ENCODE results near the gene PDE3B.

PDE3B gene

DNA sequence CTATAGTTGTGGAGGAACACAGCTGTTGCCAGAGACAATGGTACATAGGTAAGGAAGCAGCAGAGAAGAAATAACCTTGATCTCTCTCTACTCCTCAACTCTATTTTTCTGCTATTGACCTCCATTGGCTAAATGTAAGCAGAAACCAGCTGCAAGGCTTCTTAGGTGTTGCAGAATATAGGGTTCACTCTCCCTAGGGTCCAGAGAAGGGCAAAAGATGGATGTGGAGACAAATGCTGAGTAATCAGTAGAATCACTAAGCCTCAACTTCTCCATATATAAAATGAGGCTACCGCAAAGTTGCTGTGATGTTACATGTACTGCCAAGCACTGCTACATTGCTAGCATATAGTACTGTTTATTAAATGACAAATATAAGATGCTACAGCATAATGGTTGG is 120.6 kb downstream of the PDE3B start:
- Histone ChIP-seq H3K9ac (ENCODE audit: low read length) (no peak overlapping the region), H3K27me3 (ENCODE audit: insufficient read depth, low read length, poor library complexity) (no peaks in the 10 kb centered on the region), H3K4me2 (ENCODE audit: low read length) (no peak overlapping the region), H3K4ac (ENCODE audit: low read depth, low read length) (no peak overlapping the region), H2BK120ac (ENCODE audit: low read depth, low read length) (no peak overlapping the region), H3K18ac (ENCODE audit: low read length) (no peak overlapping the region), H3K4me3 (ENCODE audit: low read length) (no peak overlapping the region), H3K79me2 (ENCODE audit: control insufficient read depth, insufficient read depth, low read length) (no peaks in the 10 kb centered on the region), H2AK5ac (ENCODE audit: low read length) (no peak overlapping the region), H2BK15ac (replicated peaks; ENCODE audit: low read depth) (no peak overlapping the region), H3K23ac (ENCODE audit: low read length) (no peak overlapping the region), H3K4me1 (ENCODE audit: control insufficient read depth, low read depth, low read length) (no peaks in the 10 kb centered on the region), H3K79me1 (ENCODE audit: low read length) (no peaks in the 10 kb centered on the region), H3K36me3 (ENCODE audit: control insufficient read depth, insufficient read depth, low read length) (no peaks in the 10 kb centered on the region), H4K5ac (ENCODE audit: low read length) (no peak overlapping the region), H3K56ac (ENCODE audit: low read length) (no peak overlapping the region), H2BK5ac (ENCODE audit: low read length) (no peak overlapping the region), H4K8ac (ENCODE audit: low read depth, low read length) (no peak overlapping the region), H3K27ac (ENCODE audit: low read depth, low read length) (no peak overlapping the region)
- no CpG with 5 or more reads among the region's 1 CpG for WGBS (ENCODE audit: extremely low coverage, insufficient coverage, low lambda C conversion rate)
- DNase-seq, result no peak

DNA sequence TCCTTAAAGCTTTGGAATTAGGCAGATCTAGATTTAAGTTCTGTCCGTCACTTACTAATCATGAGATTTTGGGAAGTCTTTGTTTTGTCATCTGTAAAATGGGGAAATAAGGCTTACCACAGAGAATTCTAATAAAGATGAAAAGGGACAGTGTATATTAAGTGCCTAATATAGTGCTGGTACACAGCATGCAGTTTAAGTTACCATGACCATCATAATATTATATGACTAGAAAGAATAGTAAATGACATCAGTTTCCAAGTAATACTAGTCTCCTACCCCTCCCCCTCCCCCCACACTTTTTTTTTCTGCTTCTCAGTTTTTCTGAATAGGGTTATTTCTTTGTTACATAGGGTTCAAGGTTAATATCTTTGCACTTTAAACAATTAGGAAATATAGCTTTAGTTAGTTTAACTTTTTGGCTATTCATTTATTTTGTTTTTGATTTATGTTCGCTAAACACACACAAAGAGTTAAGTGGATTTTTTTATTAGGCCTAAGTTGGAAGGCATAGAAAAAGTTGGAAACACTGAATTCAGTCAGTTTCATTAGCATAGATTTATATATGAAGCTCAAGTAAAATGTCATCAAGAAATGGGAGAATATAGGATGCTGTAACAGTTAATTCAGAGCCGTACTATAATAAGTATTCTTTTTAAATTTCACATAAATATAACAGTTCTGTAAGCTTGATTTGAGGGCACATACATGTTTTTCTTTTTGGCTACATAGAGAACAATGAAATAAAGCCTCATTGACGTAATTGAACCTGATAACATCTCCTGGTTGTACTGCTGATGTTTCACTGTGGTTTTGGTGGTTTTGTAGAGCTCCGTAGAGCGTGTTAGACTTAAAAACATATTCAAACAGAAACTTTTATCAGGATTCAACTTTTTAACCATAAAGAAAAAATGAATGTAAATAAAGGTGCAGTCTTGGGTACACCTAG is 121.2 kb downstream of the PDE3B start:
- no peak overlapping the region for H4K8ac ChIP-seq (ENCODE audit: low read depth, low read length)
- H3K79me2 ChIP-seq (ENCODE audit: control insufficient read depth, insufficient read depth, low read length), result no peaks in the 10 kb centered on the region
- H3K56ac ChIP-seq (ENCODE audit: low read length), result no peak overlapping the region
- H2BK5ac ChIP-seq (ENCODE audit: low read length), result no peak overlapping the region
- H3K18ac ChIP-seq (ENCODE audit: low read length), result no peak overlapping the region
- H2BK120ac ChIP-seq (ENCODE audit: low read depth, low read length), result no peak overlapping the region
- no peak overlapping the region for H2BK15ac ChIP-seq (replicated peaks; ENCODE audit: low read depth)
- no peak overlapping the region for H3K4me2 ChIP-seq (ENCODE audit: low read length)
- no peak overlapping the region for H2AK5ac ChIP-seq (ENCODE audit: low read length)
- H3K4me3 ChIP-seq (ENCODE audit: low read length), result no peak overlapping the region
- no peak overlapping the region for H3K23ac ChIP-seq (ENCODE audit: low read length)
- no peaks in the 10 kb centered on the region for H3K27me3 ChIP-seq (ENCODE audit: insufficient read depth, low read length, poor library complexity)
- no peak overlapping the region for H3K9ac ChIP-seq (ENCODE audit: low read length)
- H3K36me3 ChIP-seq (ENCODE audit: control insufficient read depth, insufficient read depth, low read length), result no peaks in the 10 kb centered on the region
- H3K79me1 ChIP-seq (ENCODE audit: low read length), result no peaks in the 10 kb centered on the region
- H4K5ac ChIP-seq (ENCODE audit: low read length), result no peak overlapping the region
- no peak for DNase-seq
- WGBS (ENCODE audit: extremely low coverage, insufficient coverage, low lambda C conversion rate), result no CpG with 5 or more reads among the region's 6 CpGs
- no peak overlapping the region for H3K27ac ChIP-seq (ENCODE audit: low read depth, low read length)
- H3K4me1 ChIP-seq (ENCODE audit: control insufficient read depth, low read depth, low read length), result no peaks in the 10 kb centered on the region
- no peak overlapping the region for H3K4ac ChIP-seq (ENCODE audit: low read depth, low read length)

DNA sequence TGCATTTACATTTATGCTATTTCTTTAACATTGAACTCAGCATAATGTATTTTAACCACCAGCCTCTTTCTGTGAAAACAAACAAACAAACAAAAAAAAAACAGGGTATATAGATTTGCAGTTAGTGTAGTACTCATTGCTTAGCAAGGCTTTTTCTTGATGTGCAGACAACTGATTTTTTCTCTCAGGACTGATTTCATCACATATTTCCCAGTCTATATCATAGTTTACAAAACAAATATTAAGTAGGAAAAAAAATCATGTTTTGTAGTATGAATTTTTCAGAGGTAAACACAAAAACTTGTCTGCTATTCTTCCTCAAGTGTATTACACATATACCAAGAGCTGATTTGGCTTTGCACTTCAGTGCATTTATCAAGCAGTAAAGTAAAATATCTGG is 123.0 kb downstream of the PDE3B start:
- no peak overlapping the region for H3K56ac ChIP-seq (ENCODE audit: low read length)
- H3K4me1 ChIP-seq (ENCODE audit: control insufficient read depth, low read depth, low read length), result no peaks in the 10 kb centered on the region
- no peak overlapping the region for H3K23ac ChIP-seq (ENCODE audit: low read length)

DNA sequence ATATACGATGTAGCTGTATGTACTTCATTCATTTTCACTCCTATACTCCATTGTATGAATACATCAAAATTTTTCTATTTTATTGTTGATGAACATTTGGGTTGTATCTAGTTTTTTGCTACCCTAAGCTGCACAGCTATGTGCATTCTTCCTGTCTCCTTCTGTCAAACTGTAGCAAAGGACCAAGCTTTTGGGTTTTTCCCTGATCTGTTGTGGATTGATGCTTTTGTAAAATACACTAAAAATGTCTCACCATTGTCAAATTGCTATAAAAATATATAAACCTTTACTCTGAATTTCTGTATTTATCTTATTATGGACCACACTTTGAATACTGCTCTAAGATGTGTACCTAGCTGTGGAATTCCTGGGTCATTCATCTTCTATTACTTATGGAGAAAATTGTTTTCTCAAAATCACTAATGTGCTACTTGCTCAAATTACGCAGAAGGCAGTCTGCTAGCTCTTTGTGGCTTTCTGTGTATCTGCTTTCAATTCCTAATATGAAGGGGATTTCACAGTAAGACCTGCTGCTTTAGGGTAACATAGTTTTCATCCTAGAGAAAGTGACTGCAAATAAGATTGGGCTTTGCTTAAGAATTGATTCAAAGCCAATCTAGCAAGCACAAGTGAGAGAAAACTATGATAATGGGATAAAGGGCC is 125.1 kb downstream of the PDE3B start:
- H3K4me2 ChIP-seq (ENCODE audit: low read length), result no peak overlapping the region
- no peak overlapping the region for H3K4me3 ChIP-seq (ENCODE audit: low read length)
- no peaks in the 10 kb centered on the region for H3K27me3 ChIP-seq (ENCODE audit: insufficient read depth, low read length, poor library complexity)
- no peak overlapping the region for H4K8ac ChIP-seq (ENCODE audit: low read depth, low read length)
- H3K27ac ChIP-seq (ENCODE audit: low read depth, low read length), result no peak overlapping the region
- no peak overlapping the region for H3K23ac ChIP-seq (ENCODE audit: low read length)
- H3K36me3 ChIP-seq (ENCODE audit: control insufficient read depth, insufficient read depth, low read length), result no peaks in the 10 kb centered on the region
- no peak overlapping the region for H3K56ac ChIP-seq (ENCODE audit: low read length)
- no peaks in the 10 kb centered on the region for H3K4me1 ChIP-seq (ENCODE audit: control insufficient read depth, low read depth, low read length)
- H3K9ac ChIP-seq (ENCODE audit: low read length), result no peak overlapping the region
- no peak overlapping the region for H3K4ac ChIP-seq (ENCODE audit: low read depth, low read length)
- H3K79me1 ChIP-seq (ENCODE audit: low read length), result no peaks in the 10 kb centered on the region
- H2AK5ac ChIP-seq (ENCODE audit: low read length), result no peak overlapping the region
- H2BK120ac ChIP-seq (ENCODE audit: low read depth, low read length), result no peak overlapping the region
- no peak overlapping the region for H2BK5ac ChIP-seq (ENCODE audit: low read length)
- H3K18ac ChIP-seq (ENCODE audit: low read length), result no peak overlapping the region
- H3K79me2 ChIP-seq (ENCODE audit: control insufficient read depth, insufficient read depth, low read length), result no peaks in the 10 kb centered on the region
- no peak for DNase-seq
- H2BK15ac ChIP-seq (replicated peaks; ENCODE audit: low read depth), result no peak overlapping the region
- no peak overlapping the region for H4K5ac ChIP-seq (ENCODE audit: low read length)
- no CpG with 5 or more reads among the region's 2 CpGs for WGBS (ENCODE audit: extremely low coverage, insufficient coverage, low lambda C conversion rate)

More for the DNA sequence above, 123.0 kb downstream of the PDE3B start:
- Histone ChIP-seq H3K4ac (ENCODE audit: low read depth, low read length) (no peak overlapping the region), H3K79me1 (ENCODE audit: low read length) (no peaks in the 10 kb centered on the region), H3K27ac (ENCODE audit: low read depth, low read length) (no peak overlapping the region), H2AK5ac (ENCODE audit: low read length) (no peak overlapping the region), H3K4me2 (ENCODE audit: low read length) (no peak overlapping the region), H2BK120ac (ENCODE audit: low read depth, low read length) (no peak overlapping the region), H2BK15ac (replicated peaks; ENCODE audit: low read depth) (no peak overlapping the region), H3K4me3 (ENCODE audit: low read length) (no peak overlapping the region), H3K18ac (ENCODE audit: low read length) (no peak overlapping the region), H3K79me2 (ENCODE audit: control insufficient read depth, insufficient read depth, low read length) (no peaks in the 10 kb centered on the region), H4K5ac (ENCODE audit: low read length) (no peak overlapping the region), H2BK5ac (ENCODE audit: low read length) (no peak overlapping the region), H4K8ac (ENCODE audit: low read depth, low read length) (no peak overlapping the region), H3K9ac (ENCODE audit: low read length) (no peak overlapping the region), H3K36me3 (ENCODE audit: control insufficient read depth, insufficient read depth, low read length) (no peaks in the 10 kb centered on the region), H3K27me3 (ENCODE audit: insufficient read depth, low read length, poor library complexity) (no peaks in the 10 kb centered on the region)
- DNase-seq, result no peak

DNA sequence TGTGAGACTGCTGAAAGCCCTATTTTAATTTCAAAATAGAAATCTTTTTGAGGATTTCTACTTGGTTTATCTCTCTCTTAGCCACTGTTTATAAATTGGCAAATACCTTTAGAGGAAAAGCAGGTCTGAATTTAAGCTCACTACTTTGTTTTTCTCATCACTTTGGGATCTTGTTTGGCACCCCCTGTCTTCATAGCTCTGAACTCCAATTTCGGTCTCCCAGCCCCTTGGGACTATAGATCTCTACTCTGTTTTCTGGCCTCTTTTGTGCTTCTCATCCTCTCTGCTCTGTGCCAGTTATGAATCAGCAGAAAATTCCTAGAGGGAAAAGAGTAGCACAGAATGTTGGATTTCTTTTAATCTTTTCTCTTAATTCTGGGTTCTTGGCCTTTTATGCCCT is 130.2 kb downstream of the PDE3B start:
- H2BK120ac ChIP-seq (ENCODE audit: low read depth, low read length), result no peak overlapping the region
- H3K79me2 ChIP-seq (ENCODE audit: control insufficient read depth, insufficient read depth, low read length), result no peaks in the 10 kb centered on the region
- no peaks in the 10 kb centered on the region for H3K4me1 ChIP-seq (ENCODE audit: control insufficient read depth, low read depth, low read length)
- H3K4me3 ChIP-seq (ENCODE audit: low read length), result no peak overlapping the region
- peak; percentile 69 for DNase-seq
- no peak overlapping the region for H3K27ac ChIP-seq (ENCODE audit: low read depth, low read length)
- H2AK5ac ChIP-seq (ENCODE audit: low read length), result no peak overlapping the region
- no peak overlapping the region for H2BK15ac ChIP-seq (replicated peaks; ENCODE audit: low read depth)
- H3K9ac ChIP-seq (ENCODE audit: low read length), result no peak overlapping the region
- H3K18ac ChIP-seq (ENCODE audit: low read length), result no peak overlapping the region
- H3K23ac ChIP-seq (ENCODE audit: low read length), result no peak overlapping the region
- H3K56ac ChIP-seq (ENCODE audit: low read length), result no peak overlapping the region
- H3K4ac ChIP-seq (ENCODE audit: low read depth, low read length), result no peak overlapping the region
- no peaks in the 10 kb centered on the region for H3K79me1 ChIP-seq (ENCODE audit: low read length)
- no peak overlapping the region for H4K5ac ChIP-seq (ENCODE audit: low read length)
- H3K36me3 ChIP-seq (ENCODE audit: control insufficient read depth, insufficient read depth, low read length), result no peaks in the 10 kb centered on the region
- no CpG with 5 or more reads among the region's 1 CpG for WGBS (ENCODE audit: extremely low coverage, insufficient coverage, low lambda C conversion rate)
- H3K27me3 ChIP-seq (ENCODE audit: insufficient read depth, low read length, poor library complexity), result no peaks in the 10 kb centered on the region
- H2BK5ac ChIP-seq (ENCODE audit: low read length), result no peak overlapping the region
- H3K4me2 ChIP-seq (ENCODE audit: low read length), result no peak overlapping the region
- no peak overlapping the region for H4K8ac ChIP-seq (ENCODE audit: low read depth, low read length)

Data from mesendoderm (in vitro differentiated cells).